ENCODE data around the gene ELOB. TPM values are rescaled to one million over a fixed set of nuclear protein-coding genes. Genes with fewer than 3 reads are reported as not detected.

ELOB gene
- total RNA-seq (100 to 1,000 TPM; 136 to 660 TPM), polyA plus RNA-seq (ENCODE audit: insufficient read length in 2 of 2) (100 to 1,000 TPM; 480 to 554 TPM)
- long read RNA-seq, donor 1, transcript ELOB-202 (3 exons, 997 nt): major isoform, 374 of 672 reads
- long read RNA-seq, donor 1, transcript ELOB-203 (4 exons, 991 nt): minor isoform, 244 of 672 reads
- long read RNA-seq, donor 1, transcript ELOB-205 (3 exons, 331 nt): minor isoform, 8 of 672 reads
- long read RNA-seq, donor 1, partial matches to known transcripts: 31 of 672 reads
- long read RNA-seq, donor 1, other reads (novel, unspliced or antisense): 12 of 672 reads
- long read RNA-seq, donor 2, transcript ELOB-202 (3 exons, 997 nt): major isoform, 166 of 263 reads
- long read RNA-seq, donor 2, transcript ELOB-203 (4 exons, 991 nt): minor isoform, 81 of 263 reads
- long read RNA-seq, donor 2, transcript ELOB-205 (3 exons, 331 nt): minor isoform, 5 of 263 reads
- long read RNA-seq, donor 2, partial matches to known transcripts: 10 of 263 reads
- long read RNA-seq, donor 2, other reads (novel, unspliced or antisense): 0 of 263 reads
- long read RNA-seq, donor 3, transcript ELOB-205 (3 exons, 331 nt): minor isoform, 5 of 356 reads
- long read RNA-seq, donor 3, transcript ELOB-203 (4 exons, 991 nt): minor isoform, 125 of 356 reads
- long read RNA-seq, donor 3, transcript ELOB-202 (3 exons, 997 nt): major isoform, 204 of 356 reads
- long read RNA-seq, donor 3, partial matches to known transcripts: 17 of 356 reads
- long read RNA-seq, donor 3, other reads (novel, unspliced or antisense): 5 of 356 reads
- long read RNA-seq, donor 4, transcript ELOB-202 (3 exons, 997 nt): major isoform, 246 of 512 reads
- long read RNA-seq, donor 4, transcript ELOB-205 (3 exons, 331 nt): minor isoform, 9 of 512 reads
- long read RNA-seq, donor 4, transcript ELOB-203 (4 exons, 991 nt): minor isoform, 232 of 512 reads
- long read RNA-seq, donor 4, partial matches to known transcripts: 16 of 512 reads
- long read RNA-seq, donor 4, other reads (novel, unspliced or antisense): 5 of 512 reads

DNA sequence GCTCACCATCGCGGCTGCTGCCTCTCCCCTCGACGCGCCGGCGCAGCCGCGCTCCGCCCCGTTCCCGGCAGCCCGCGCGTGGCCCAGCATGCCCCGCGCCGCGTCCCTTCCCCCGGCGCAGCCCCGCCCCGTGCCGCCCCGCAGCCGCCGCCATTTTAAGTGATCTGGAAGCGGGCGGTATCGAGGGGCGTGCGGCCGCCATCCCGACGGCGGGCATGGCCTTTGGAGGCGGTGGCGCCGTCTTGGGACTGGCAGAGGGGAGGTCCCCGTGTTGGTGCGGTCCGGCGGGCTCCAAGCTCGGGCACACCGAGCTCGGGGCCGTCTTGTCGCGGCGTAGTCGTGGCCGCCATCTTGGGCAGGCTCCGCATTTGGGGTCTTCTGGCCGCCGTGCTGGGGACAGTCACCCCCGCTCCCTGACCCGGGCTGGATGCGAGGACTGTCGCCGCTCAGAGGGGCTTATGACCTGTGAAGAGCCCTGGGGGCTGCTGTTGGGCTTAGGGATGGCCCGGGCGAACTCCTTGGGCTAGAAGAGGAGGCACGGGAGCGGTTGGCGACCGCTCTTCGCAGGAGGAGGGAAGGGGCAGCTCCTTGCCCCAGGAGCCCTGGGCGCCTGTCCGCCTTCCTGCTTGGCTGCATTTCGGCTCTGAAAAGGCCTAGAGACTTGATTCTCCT is at the start of gene ELOB:
ELOB (minus strand) TSS at position 50 of the 672 bp plus-strand sequence; CDS start at position 9, 41 bp downstream.
- Histone ChIP-seq H3K27ac (ENCODE audit: low read depth, low read length) (peak within 1 kb of the TSS; percentile 98), H3K27me3 (ENCODE audit: control insufficient read depth, insufficient read depth, low read length) (no peaks in the 10 kb centered on the region), H3K36me3 (ENCODE audit: control insufficient read depth, insufficient read depth, low read length) (peaks cover 31% of the 10 kb centered on the region), H3K4me3 (ENCODE audit: low read depth, low read length) (peak within 1 kb of the TSS; percentile 89), H3K4me1 (ENCODE audit: control insufficient read depth, insufficient read depth, low read length) (peaks cover 45% of the 10 kb centered on the region), H3K9me3 (ENCODE audit: control insufficient read depth, insufficient read depth, low read length) (no peaks in the 10 kb centered on the region)
- peak; percentile 78 to 97 (median 86) for DNase-seq (ENCODE audit: low read depth in 4 of 6, low spot score in 6 of 6)
- WGBS (ENCODE audit: insufficient coverage): under 1% methylated on average over 70 of the region's 70 CpGs

DNA sequence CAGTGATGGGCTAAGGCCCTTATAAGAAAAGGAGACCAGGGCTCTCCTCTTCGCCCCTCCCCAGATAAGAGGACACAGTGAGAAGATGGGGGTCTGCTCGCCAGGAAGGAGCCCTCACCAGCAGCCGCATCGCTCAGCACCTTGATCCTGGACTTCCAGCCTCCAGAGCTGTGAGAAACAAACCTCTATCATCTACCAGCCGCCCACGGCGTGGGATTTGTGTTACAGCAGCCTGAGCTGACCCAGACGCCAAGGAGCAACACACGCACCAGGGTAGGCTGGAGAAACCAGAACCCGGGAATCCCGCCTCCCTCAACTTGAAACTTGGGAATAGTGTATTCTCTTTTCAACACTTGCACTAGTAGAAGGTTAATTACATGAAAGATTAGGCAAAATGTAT is 48.8 kb upstream of the ELOB start:
- Histone ChIP-seq H3K36me3 (ENCODE audit: control insufficient read depth, insufficient read depth, low read length) (no peaks in the 10 kb centered on the region), H3K4me1 (ENCODE audit: control insufficient read depth, insufficient read depth, low read length) (peaks cover 10% of the 10 kb centered on the region), H3K4me3 (ENCODE audit: low read depth, low read length) (no peak overlapping the region), H3K27me3 (ENCODE audit: control insufficient read depth, insufficient read depth, low read length) (peaks cover 4% of the 10 kb centered on the region), H3K9me3 (ENCODE audit: control insufficient read depth, insufficient read depth, low read length) (no peaks in the 10 kb centered on the region), H3K27ac (ENCODE audit: low read depth, low read length) (no peak overlapping the region)
- no peak for DNase-seq (ENCODE audit: low read depth in 4 of 6, low spot score in 6 of 6)
- 77% methylated on average over 7 of the region's 11 CpGs for WGBS (ENCODE audit: insufficient coverage)

DNA sequence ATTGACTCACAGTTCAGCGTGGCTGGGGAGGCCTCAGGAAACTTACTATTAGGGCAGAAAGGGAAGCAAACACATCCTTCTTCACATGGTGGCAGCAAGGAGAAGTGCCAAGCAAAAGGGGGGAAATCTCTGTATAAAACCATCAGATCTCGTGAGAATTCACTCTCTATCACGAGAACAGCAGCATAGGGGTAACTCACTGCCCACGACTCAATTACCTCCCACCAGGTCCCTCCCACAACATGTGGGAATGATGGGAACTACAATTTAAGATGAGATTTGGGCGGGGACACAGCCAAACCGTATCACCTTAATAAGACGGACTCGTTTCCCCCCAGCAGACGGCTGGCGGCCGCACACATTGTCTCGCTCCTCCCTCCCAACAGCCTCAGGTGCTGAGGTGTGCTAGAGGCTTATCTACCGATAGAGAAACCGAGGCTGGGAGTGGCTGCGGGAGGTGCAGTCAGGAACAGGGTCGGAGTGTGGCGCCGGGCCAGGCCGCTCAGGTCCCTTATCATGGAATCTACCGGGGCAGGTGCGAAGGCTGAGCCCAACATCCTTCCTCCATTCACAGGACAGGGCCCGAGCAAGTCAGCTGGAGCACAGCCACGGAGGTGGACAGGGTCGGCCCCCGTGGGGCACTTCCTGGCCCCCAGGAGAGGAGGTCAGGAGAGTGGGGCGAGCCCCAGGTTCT is 48.1 kb upstream of the ELOB start:
- DNase-seq (ENCODE audit: low read depth in 4 of 6, low spot score in 6 of 6): no peak
- Histone ChIP-seq H3K4me3 (ENCODE audit: low read depth, low read length) (no peak overlapping the region), H3K9me3 (ENCODE audit: control insufficient read depth, insufficient read depth, low read length) (no peaks in the 10 kb centered on the region), H3K36me3 (ENCODE audit: control insufficient read depth, insufficient read depth, low read length) (no peaks in the 10 kb centered on the region), H3K27ac (ENCODE audit: low read depth, low read length) (no peak overlapping the region), H3K4me1 (ENCODE audit: control insufficient read depth, insufficient read depth, low read length) (peaks cover 10% of the 10 kb centered on the region), H3K27me3 (ENCODE audit: control insufficient read depth, insufficient read depth, low read length) (peaks cover 4% of the 10 kb centered on the region)
- WGBS (ENCODE audit: insufficient coverage): 80% methylated on average over 15 of the region's 26 CpGs

DNA sequence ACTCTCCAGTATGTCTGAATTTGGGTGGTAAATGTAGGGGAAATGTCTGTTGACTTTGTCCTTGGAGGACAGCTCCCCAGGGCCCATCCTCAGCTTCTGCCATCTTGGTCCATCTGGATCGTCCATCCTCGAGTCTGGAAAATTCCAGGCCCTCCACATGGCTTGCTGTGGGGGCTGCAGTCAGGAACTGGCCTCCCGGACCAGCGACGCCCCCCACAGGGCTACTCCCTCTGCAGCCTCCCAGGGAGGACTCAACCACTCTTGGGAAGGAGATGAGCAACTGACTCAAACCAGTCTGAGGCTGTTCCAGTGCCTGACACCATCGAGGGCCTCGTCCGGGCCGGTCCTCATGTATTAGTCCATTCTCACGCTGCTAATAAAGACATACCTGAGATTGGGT is 47.5 kb upstream of the ELOB start:
- peaks cover 10% of the 10 kb centered on the region for H3K4me1 ChIP-seq (ENCODE audit: control insufficient read depth, insufficient read depth, low read length)
- no peak overlapping the region for H3K27ac ChIP-seq (ENCODE audit: low read depth, low read length)
- WGBS (ENCODE audit: insufficient coverage): 81% methylated on average over 10 of the region's 10 CpGs
- H3K36me3 ChIP-seq (ENCODE audit: control insufficient read depth, insufficient read depth, low read length): no peaks in the 10 kb centered on the region
- DNase-seq (ENCODE audit: low read depth in 4 of 6, low spot score in 6 of 6): no peak
- no peak overlapping the region for H3K4me3 ChIP-seq (ENCODE audit: low read depth, low read length)
- no peaks in the 10 kb centered on the region for H3K9me3 ChIP-seq (ENCODE audit: control insufficient read depth, insufficient read depth, low read length)
- H3K27me3 ChIP-seq (ENCODE audit: control insufficient read depth, insufficient read depth, low read length): peaks cover 4% of the 10 kb centered on the region

DNA sequence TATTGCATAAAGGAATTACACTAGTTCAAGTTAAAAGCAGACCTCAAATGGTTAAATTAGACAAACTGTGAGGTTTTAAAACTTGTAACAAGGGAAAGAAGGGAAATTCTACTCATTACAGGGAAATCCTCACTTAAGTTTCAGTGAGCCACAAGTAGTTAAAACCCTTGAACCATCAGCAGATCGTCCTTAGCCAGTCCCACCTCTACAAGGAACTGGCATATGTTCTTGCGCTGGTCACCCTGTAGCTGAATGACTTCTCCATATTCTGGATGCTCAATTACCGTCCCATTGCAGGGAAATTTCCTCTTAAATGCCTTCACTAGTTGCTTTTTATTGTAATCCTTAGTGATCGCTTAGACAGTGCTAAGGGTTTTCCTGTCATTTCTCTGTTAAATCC is 45.4 kb upstream of the ELOB start:
- Histone ChIP-seq H3K27ac (ENCODE audit: low read depth, low read length) (no peak overlapping the region), H3K4me1 (ENCODE audit: control insufficient read depth, insufficient read depth, low read length) (peaks cover 6% of the 10 kb centered on the region), H3K9me3 (ENCODE audit: control insufficient read depth, insufficient read depth, low read length) (no peaks in the 10 kb centered on the region), H3K27me3 (ENCODE audit: control insufficient read depth, insufficient read depth, low read length) (peaks cover 4% of the 10 kb centered on the region), H3K36me3 (ENCODE audit: control insufficient read depth, insufficient read depth, low read length) (no peaks in the 10 kb centered on the region), H3K4me3 (ENCODE audit: low read depth, low read length) (no peak overlapping the region)
- 64% methylated on average over 4 of the region's 4 CpGs for WGBS (ENCODE audit: insufficient coverage)
- no peak for DNase-seq (ENCODE audit: low read depth in 4 of 6, low spot score in 6 of 6)

DNA sequence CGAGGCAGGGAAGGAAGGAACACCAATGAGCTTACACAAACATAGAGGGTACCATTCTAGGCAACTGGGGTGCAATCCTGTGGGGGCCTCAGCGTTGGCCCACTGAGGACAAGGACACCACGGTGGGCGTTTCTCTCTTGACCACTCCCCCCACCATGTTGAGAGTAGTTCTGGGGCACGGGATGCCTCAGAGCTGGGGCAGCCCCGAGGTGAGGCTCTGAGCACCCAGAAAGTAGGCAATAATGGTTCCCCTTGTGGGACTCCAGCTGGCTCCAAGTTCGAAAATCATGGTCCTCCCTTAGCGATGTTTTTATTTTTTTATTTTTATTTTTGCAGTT is 45.0 kb upstream of the ELOB start:
- H3K36me3 ChIP-seq (ENCODE audit: control insufficient read depth, insufficient read depth, low read length): no peaks in the 10 kb centered on the region
- peaks cover 4% of the 10 kb centered on the region for H3K4me1 ChIP-seq (ENCODE audit: control insufficient read depth, insufficient read depth, low read length)
- H3K27me3 ChIP-seq (ENCODE audit: control insufficient read depth, insufficient read depth, low read length): peaks cover 4% of the 10 kb centered on the region
- WGBS (ENCODE audit: insufficient coverage): 44% methylated on average over 3 of the region's 8 CpGs
- H3K27ac ChIP-seq (ENCODE audit: low read depth, low read length): no peak overlapping the region
- no peak for DNase-seq (ENCODE audit: low read depth in 4 of 6, low spot score in 6 of 6)
- no peak overlapping the region for H3K4me3 ChIP-seq (ENCODE audit: low read depth, low read length)
- no peaks in the 10 kb centered on the region for H3K9me3 ChIP-seq (ENCODE audit: control insufficient read depth, insufficient read depth, low read length)

DNA sequence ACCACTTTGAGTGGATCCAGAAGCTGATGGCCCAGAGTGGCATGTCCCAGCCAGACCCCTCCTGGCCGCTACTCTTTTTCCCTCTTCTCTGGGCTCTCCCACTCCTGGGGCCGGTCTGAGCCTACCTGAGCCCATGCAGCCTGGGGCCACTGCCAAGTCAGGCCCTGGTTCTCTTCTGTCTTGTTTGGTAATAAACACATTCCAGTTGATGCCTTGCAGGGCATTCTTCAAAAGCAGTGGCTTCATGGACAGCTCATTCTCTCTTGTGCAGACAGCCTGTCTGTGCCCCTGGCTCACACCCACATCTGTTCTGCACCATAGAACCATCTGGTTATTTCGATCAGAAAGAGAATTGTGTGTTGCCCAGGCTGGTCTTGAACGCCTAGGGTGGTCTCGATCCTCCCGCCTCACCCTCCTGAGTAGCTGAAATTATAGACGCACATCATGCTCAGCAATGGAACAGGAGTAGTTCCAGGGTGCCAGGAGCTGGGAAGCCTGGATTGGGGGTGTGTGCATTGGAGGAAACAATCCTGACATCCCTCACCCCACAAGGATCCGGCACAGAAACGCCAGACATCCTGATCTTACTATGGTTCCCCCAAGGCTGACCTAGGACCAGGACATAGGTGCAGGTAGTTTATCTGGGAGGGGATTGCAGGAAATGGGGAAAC is 44.5 kb upstream of the ELOB start:
- Histone ChIP-seq H3K4me1 (ENCODE audit: control insufficient read depth, insufficient read depth, low read length) (peaks cover 1% of the 10 kb centered on the region), H3K9me3 (ENCODE audit: control insufficient read depth, insufficient read depth, low read length) (no peaks in the 10 kb centered on the region), H3K36me3 (ENCODE audit: control insufficient read depth, insufficient read depth, low read length) (no peaks in the 10 kb centered on the region), H3K27me3 (ENCODE audit: control insufficient read depth, insufficient read depth, low read length) (peaks cover 4% of the 10 kb centered on the region), H3K4me3 (ENCODE audit: low read depth, low read length) (no peak overlapping the region), H3K27ac (ENCODE audit: low read depth, low read length) (no peak overlapping the region)
- DNase-seq (ENCODE audit: low read depth in 4 of 6, low spot score in 6 of 6): no peak
- WGBS (ENCODE audit: insufficient coverage): 77% methylated on average over 6 of the region's 9 CpGs

DNA sequence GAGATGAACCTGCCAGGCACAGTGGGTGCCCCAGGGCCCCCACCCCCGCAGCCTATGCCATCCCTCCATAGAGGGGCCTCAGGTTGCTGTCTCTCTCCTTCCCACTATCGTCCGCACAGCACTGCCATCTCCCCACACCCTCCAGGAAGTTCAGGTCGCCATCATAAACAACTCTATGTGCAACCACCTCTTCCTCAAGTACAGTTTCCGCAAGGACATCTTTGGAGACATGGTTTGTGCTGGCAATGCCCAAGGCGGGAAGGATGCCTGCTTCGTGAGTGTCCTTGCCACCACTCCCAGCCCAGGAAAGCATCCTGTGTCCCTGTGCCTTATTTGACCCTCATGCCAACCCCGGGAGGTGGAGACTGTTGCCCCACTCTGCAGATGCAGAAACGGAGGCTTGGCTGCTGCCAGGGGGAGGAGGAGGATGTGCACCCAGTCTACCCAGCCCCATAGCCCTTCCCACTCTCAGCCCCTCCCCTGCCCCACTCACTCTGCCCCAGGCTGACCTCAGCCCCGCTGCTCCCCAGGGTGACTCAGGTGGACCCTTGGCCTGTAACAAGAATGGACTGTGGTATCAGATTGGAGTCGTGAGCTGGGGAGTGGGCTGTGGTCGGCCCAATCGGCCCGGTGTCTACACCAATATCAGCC is 43.9 kb upstream of the ELOB start:
- DNase-seq (ENCODE audit: low read depth in 4 of 6, low spot score in 6 of 6): no peak
- H3K27me3 ChIP-seq (ENCODE audit: control insufficient read depth, insufficient read depth, low read length): peaks cover 4% of the 10 kb centered on the region
- H3K4me1 ChIP-seq (ENCODE audit: control insufficient read depth, insufficient read depth, low read length): no peaks in the 10 kb centered on the region
- no peak overlapping the region for H3K27ac ChIP-seq (ENCODE audit: low read depth, low read length)
- no peak overlapping the region for H3K4me3 ChIP-seq (ENCODE audit: low read depth, low read length)
- no peaks in the 10 kb centered on the region for H3K36me3 ChIP-seq (ENCODE audit: control insufficient read depth, insufficient read depth, low read length)
- WGBS (ENCODE audit: insufficient coverage): 82% methylated on average over 7 of the region's 14 CpGs
- no peaks in the 10 kb centered on the region for H3K9me3 ChIP-seq (ENCODE audit: control insufficient read depth, insufficient read depth, low read length)
